Measurements from ENCODE around the gene LSM2.

DNA sequence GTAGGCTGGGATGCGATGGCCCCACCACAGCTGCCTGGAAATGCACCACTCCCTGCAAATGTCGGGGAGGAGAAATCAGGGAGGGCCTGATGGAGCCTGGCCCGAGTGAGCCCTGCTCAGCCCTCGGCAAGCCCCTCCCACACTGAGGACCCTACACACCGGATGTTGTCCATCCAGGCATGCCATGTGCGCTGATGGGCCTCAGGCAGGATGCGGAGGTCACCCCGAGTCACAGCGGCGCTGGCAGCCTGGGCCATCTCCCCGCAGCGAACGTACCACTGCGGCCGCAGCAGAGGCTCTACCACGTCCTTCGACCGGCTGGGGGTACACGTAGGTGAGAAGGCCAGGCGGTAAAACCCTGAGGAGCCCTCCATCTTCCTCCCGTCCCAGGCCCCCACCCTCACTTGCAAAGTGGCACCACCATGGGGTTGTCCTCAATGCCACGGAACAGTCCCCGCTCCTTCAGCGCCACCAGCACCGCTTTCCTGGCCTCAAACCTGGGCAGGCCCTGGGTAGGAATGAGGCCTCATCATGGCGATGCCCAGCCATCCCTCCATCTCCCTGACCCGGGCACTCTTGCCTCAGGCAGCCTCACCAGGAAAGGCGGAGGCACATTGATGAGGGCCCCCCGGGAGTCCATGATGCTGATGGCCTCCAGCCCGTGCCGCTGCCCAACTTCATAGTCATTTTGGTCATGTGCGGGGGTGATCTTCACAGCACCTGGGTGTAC, 24.5 kb downstream of the LSM2 start:
- no peak for TF ChIP-seq TAF1 (IDR thresholded peaks at IDR 0.05; ENCODE audit: borderline replicate concordance, insufficient read depth, low read length)
- TF ChIP-seq POLR2AphosphoS5 (IDR thresholded peaks at IDR 0.05; ENCODE audit: low read depth, low read length) = no peak
- TF ChIP-seq REST (IDR thresholded peaks at IDR 0.05; ENCODE audit: insufficient read depth in 1 of 2, low read depth in 2 of 2, low read length in 2 of 2) = no peak
